ENCODE results near the gene RIPK4. TPM values are rescaled to one million over a fixed set of nuclear protein-coding genes. Genes with fewer than 3 reads are reported as not detected.

The RIPK4 gene
- total and polyA plus RNA-seq, 8 donors, result 8.7 to 37.6 (median 21.2) TPM

DNA sequence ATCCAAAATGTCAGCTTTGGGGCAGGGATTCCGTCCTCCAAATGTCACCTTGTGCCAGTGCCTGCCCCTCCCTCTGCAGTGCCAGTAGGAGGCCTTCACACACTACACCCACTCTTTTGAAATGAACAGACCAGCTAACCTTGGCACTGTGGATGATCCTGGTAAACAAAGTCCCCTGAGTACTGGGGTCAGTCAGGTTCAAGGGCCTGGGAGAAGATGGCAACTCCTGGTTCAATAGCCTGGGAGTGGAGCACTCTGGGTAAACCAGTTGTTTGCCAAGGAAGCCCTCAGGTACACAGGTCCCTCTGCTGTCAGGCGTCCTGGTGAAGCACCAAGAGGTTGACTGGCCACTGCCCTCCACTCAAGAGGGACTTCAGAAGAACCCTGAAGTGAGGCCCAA is 30.4 kb downstream of the RIPK4 start:
- WGBS, 5 donors, result 67 to 94% (median 81%) methylated on average over 1 to 2 of the region's 2 CpGs
- no peaks in the 10 kb centered on the region for H3K4me1 ChIP-seq

DNA sequence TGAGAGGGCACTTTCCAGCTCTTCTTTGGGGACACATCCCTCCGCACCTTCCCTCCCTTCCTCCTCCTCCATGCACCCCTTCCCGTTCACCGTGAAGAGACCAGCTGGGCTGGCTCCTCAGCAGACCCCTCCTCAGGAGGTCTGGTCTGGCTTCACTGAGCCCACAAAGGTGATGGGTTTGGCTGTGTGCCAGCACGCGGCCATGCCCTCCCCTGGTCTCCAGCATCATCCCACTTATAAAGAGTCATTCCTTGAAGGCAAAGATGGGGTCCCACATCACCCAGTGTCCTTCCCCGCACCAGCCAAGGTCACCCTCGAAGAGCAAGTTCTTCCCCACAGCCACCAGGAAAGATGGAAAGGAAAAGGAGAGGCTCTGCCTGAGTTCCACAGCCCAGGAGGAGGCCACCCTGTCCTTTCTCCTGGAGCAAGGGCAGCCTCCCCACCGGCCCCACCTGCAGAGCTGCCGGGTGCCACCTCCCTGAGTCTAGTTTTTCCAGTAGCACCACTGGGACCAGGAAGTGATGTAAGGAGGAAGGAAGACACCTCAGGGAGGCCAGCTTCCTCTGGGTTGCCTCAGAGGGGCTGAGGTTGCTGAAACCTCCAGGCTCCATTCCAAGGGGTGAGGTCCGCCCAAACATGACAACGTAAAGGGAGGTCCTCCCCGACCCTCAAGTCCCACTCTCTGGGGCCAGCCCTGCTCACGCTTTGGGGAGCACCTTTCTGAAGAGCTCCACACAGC is 32.7 kb downstream of the RIPK4 start:
- Histone ChIP-seq H3K36me3 (peaks cover 0 to 15% (median 9%) of the 10 kb centered on the region in 4 donors), H3K4me3 (no peak overlapping the region), H3K4me1 (no peaks in the 10 kb centered on the region), H3K27ac (no peak overlapping the region), H3K9me3 (peaks cover 0 to 17% (median 11%) of the 10 kb centered on the region in 4 donors), H3K27me3 (peaks cover 0 to 22% (median 0%) of the 10 kb centered on the region in 3 donors)
- TF ChIP-seq, protein P1, sequence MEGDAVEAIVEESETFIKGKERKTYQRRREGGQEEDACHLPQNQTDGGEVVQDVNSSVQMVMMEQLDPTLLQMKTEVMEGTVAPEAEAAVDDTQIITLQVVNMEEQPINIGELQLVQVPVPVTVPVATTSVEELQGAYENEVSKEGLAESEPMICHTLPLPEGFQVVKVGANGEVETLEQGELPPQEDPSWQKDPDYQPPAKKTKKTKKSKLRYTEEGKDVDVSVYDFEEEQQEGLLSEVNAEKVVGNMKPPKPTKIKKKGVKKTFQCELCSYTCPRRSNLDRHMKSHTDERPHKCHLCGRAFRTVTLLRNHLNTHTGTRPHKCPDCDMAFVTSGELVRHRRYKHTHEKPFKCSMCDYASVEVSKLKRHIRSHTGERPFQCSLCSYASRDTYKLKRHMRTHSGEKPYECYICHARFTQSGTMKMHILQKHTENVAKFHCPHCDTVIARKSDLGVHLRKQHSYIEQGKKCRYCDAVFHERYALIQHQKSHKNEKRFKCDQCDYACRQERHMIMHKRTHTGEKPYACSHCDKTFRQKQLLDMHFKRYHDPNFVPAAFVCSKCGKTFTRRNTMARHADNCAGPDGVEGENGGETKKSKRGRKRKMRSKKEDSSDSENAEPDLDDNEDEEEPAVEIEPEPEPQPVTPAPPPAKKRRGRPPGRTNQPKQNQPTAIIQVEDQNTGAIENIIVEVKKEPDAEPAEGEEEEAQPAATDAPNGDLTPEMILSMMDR (IDR thresholded peaks at IDR 0.05), result no peak
- TF ChIP-seq POLR2AphosphoS5 (IDR thresholded peaks at IDR 0.05), result no peak
- TF ChIP-seq POLR2A (IDR thresholded peaks at IDR 0.05), result no peak
- TF ChIP-seq EP300 (IDR thresholded peaks at IDR 0.05), result no peak
- WGBS, 5 donors, result 77 to 90% (median 86%) methylated on average over 11 to 13 of the region's 13 CpGs
- no peak for DNase-seq
- intact Hi-C loops (cut with DNase I; ENCODE audit: low total_unique reads), result no loop called here

More for the DNA sequence above, 30.4 kb downstream of the RIPK4 start:
- Histone ChIP-seq H3K27me3 (peaks cover 0 to 15% (median 0%) of the 10 kb centered on the region in 3 donors), H3K9me3 (peaks cover 0 to 17% (median 10%) of the 10 kb centered on the region in 4 donors), H3K36me3 (peaks cover 0 to 38% (median 31%) of the 10 kb centered on the region in 4 donors), H3K4me3 (no peak overlapping the region), H3K27ac (no peak overlapping the region)
- TF ChIP-seq POLR2A (IDR thresholded peaks at IDR 0.05), result no peak
- TF ChIP-seq, protein P1 (IDR thresholded peaks at IDR 0.05), result no peak
- DNase-seq, result no peak
- intact Hi-C loops (cut with DNase I; ENCODE audit: low total_unique reads), result no loop called here

DNA sequence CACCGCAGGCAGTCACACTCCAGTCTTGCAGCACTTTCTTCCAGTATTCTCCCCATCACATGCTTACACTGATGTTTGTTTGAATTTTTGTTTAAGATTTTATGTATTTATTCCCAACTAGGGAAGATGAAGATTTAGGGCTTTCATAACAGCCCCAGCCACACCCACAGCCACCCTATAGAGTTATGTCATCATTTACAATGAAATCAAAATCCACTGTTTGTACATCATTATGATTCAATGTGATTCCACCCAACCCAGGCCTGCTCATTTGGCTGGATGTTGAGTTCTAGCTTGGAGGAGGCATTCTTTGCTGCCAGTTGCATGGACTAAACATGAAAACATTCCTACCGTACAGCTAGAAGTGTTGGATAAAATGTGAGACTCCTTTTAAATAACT is 35.8 kb downstream of the RIPK4 start:
- no peak overlapping the region for H3K4me3 ChIP-seq
- intact Hi-C loops (cut with DNase I; ENCODE audit: low total_unique reads), result no loop called here
- peaks cover 14 to 25% (median 18%) of the 10 kb centered on the region in 4 donors for H3K4me1 ChIP-seq
- no peak overlapping the region for H3K27ac ChIP-seq
- H3K9me3 ChIP-seq, result peaks cover 0 to 7% (median 6%) of the 10 kb centered on the region in 4 donors
- DNase-seq, result no peak
- no peak for TF ChIP-seq POLR2A (IDR thresholded peaks at IDR 0.05)
- TF ChIP-seq, protein P1 (IDR thresholded peaks at IDR 0.05), result no peak
- no peak for TF ChIP-seq EP300 (IDR thresholded peaks at IDR 0.05)
- TF ChIP-seq POLR2AphosphoS5 (IDR thresholded peaks at IDR 0.05), result no peak
- 80 to 92% (median 86%) methylated on average over 2 of the region's 2 CpGs for WGBS, 5 donors
- no peaks in the 10 kb centered on the region for H3K36me3 ChIP-seq
- peaks cover 0 to 50% (median 8%) of the 10 kb centered on the region in 3 donors for H3K27me3 ChIP-seq

DNA sequence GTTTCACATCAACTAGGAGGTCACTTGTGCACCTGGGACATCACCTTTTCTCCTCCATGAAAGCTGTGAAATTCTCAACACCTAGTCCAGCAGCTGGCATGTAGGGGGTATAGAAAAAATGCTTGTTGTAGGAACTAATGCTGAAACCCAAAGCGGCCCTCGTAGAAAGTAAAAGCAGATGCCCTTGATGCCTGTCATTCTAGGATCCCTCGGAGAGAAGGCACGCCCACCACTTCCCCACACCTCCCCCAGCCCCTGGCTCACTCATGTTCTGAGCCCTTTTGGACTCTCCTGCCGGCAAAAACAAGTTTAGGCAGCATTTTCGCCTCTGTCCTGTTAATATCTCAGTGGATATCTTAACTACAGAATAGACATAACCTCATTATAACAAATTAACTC is 36.5 kb downstream of the RIPK4 start:
- peak overlapping the region in 3 of 5 donors; percentile 47 to 66 (median 62) for H3K27ac ChIP-seq
- TF ChIP-seq POLR2AphosphoS5 (IDR thresholded peaks at IDR 0.05) (no peak), POLR2A (IDR thresholded peaks at IDR 0.05) (no peak), EP300 (IDR thresholded peaks at IDR 0.05) (no peak)
- TF ChIP-seq, protein P1 (IDR thresholded peaks at IDR 0.05), result no peak
- DNase-seq, result no peak
- intact Hi-C loops (cut with DNase I; ENCODE audit: low total_unique reads), result no loop called here
- H3K4me1 ChIP-seq, result peaks cover 14 to 32% (median 21%) of the 10 kb centered on the region in 4 donors
- 32 to 61% (median 54%) methylated on average over 6 of the region's 6 CpGs for WGBS, 5 donors
- peaks cover 0 to 57% (median 8%) of the 10 kb centered on the region in 3 donors for H3K27me3 ChIP-seq
- H3K9me3 ChIP-seq, result peaks cover 0 to 7% (median 6%) of the 10 kb centered on the region in 4 donors
- no peak overlapping the region for H3K4me3 ChIP-seq
- H3K36me3 ChIP-seq, result no peaks in the 10 kb centered on the region
